Activated naive CD8-positive, alpha-beta T cell (primary cell): ENCODE data around the gene DAPK1.

Source experiments
- H3K27ac Mint-ChIP-seq: one replicate; pipeline ENCODE4 v1.8.0; 2021; ENCODE audit warnings: mixed read lengths
- H3K27me3 Mint-ChIP-seq: one replicate; pipeline ENCODE4 v1.8.0; 2021; ENCODE audit warnings: mixed read lengths
- H3K36me3 Mint-ChIP-seq: one replicate; pipeline ENCODE4 v1.8.0; 2021; ENCODE audit warnings: mixed read lengths
- H3K4me1 Mint-ChIP-seq: one replicate; pipeline ENCODE4 v1.8.0; 2021; ENCODE audit warnings: low read depth, mixed read lengths
- H3K4me3 Mint-ChIP-seq: one replicate; pipeline ENCODE4 v1.8.0; 2021; ENCODE audit warnings: mild to moderate bottlenecking, mixed read lengths
- H3K9me3 Mint-ChIP-seq: one replicate; pipeline ENCODE4 v1.8.0; 2021; ENCODE audit warnings: low read depth, mixed read lengths

Gene DAPK1

DNA sequence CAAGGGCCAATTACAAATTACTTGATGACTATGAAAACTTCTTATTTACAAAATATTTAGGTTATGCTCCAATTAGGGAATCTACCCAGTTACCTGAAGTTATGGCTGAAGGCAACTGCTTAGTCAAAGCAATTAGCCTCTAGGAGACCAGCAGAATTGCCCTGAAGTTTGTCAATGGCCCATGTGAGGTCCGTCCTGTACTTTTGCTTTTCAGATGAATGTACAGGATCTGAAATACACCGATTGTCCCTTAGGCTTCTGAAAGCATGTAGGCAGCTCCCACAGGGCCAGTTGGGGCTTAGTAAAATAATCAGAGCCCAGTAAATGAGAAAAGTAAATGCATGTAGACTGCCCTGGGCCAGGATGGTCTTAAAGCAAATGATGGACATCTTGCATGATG, 93.3 kb downstream of the DAPK1 start:
- Mint-ChIP-seq H3K27me3 (no peaks in the 10 kb centered on the region), H3K36me3 (no peaks in the 10 kb centered on the region), H3K27ac (no peak overlapping the region), H3K9me3 (no peaks in the 10 kb centered on the region), H3K4me1 (no peaks in the 10 kb centered on the region), H3K4me3 (no peak overlapping the region)

DNA sequence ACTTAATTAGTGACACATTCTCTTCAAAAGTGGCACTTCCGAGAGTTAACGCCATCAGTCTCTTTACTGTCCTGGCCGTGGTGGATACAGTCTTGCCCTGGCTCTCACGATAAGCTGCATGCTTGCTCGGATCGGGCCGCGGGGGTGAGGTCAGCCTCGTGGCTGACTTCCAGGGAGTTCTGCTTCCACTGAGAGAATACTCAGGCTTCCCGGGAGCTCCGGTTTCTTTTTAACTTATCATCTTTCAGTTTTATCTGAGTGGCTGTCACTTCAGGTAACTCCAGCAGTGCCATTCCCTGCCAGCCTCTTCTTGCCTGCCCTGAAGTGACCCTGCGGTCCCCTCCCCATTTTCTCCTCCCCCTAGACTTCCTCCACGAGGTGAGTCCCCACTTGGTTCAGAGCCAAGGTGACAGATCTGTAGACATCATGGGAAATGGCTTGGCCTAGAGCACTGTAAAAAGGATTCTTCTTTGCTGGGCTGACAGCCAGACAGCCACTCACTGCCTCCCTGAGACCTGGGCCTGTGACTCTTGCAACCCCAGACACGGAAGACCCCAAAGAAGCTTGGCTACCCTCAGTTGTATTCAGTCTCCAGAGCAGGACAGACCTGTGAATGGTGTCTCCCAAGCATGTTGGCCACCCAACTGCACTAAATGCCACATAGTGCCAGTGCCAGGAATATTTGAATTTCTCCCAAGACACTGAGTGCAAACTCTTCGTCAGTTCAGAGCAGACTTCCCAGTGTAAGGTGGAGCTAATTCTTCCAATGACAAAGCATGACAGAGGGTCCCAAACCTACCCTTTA, 95.1 kb downstream of the DAPK1 start:
- Mint-ChIP-seq H3K4me3 (no peak overlapping the region), H3K27ac (no peak overlapping the region), H3K4me1 (no peaks in the 10 kb centered on the region)

DNA sequence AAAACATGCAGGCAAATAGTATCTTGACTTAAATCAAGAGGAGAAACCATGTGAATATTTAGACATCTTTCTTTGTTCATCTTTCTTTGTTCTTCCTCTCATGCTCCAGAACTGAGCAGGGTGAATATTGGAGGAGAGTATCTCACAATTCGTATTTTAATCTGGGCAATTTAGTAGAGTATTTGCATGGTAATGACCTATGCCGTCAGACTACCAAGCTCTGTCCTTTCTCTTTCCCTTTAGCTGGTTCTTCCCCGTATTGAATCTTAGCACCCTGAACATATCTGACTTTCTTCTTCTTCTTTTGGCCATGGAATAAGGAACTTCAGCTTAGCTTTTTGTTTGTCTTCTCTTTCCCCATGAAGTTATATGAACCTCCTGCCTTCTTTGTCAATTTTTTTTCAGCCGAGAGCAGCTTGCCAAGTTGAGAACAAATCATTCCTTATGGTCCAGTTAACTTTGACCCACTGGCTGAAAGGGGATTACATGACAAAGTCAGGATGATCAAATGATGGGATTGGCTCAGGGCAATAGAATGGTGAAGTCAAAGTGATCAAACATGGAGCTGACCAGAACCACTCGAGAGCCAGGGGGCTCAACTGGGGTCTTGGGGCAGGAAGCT, 95.8 kb downstream of the DAPK1 start:
- Mint-ChIP-seq H3K36me3 (no peaks in the 10 kb centered on the region), H3K27ac (no peak overlapping the region), H3K4me3 (no peak overlapping the region), H3K4me1 (no peaks in the 10 kb centered on the region), H3K9me3 (no peaks in the 10 kb centered on the region), H3K27me3 (no peaks in the 10 kb centered on the region)

More for the DNA sequence above, 95.1 kb downstream of the DAPK1 start:
- Mint-ChIP-seq H3K27me3 (no peaks in the 10 kb centered on the region), H3K9me3 (no peaks in the 10 kb centered on the region), H3K36me3 (no peaks in the 10 kb centered on the region)

DNA sequence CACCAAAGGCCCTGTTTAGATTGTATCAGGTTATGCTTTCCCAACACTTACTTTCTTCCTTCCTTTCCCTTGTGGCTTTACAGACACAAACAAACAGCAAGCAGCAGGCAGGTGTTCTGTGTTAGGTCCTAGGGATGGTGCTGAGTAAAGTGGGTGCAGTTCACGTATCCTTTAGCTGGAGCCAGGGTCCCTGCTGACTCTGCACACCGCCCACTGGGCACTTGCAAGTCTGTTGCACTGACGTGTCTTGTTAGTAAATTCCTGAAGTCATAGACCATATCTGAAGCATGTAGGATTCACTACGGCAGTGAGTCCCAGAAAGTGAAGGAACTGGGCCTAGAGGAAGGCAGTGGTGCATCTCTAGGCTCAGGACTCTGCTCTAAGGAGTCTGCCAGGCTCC, 96.5 kb downstream of the DAPK1 start:
- Mint-ChIP-seq H3K4me1 (no peaks in the 10 kb centered on the region), H3K9me3 (no peaks in the 10 kb centered on the region), H3K27ac (no peak overlapping the region), H3K36me3 (no peaks in the 10 kb centered on the region), H3K27me3 (no peaks in the 10 kb centered on the region), H3K4me3 (no peak overlapping the region)

DNA sequence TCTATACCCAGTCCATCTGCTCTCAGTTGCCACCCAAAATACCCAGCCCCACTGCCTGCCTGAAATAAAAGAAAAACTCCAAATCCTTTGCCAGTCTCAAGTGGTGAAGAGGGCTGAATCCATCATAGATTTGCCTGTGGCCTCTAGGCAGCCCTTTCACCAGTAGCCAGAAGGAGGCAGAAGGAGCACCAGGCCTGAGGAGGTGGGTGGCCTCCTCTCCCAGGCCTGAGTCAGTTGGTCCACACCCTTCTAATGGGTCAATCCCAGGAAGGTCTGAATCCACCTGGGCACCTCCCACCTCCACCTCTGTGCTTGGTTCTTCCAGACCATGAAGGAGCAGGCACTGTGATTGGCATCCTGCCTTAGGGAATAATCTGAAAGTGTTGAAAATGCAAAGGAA, 97.0 kb downstream of the DAPK1 start:
- Mint-ChIP-seq H3K4me3 (no peak overlapping the region), H3K27me3 (no peaks in the 10 kb centered on the region), H3K4me1 (no peaks in the 10 kb centered on the region), H3K9me3 (no peaks in the 10 kb centered on the region), H3K27ac (no peak overlapping the region), H3K36me3 (no peaks in the 10 kb centered on the region)

DNA sequence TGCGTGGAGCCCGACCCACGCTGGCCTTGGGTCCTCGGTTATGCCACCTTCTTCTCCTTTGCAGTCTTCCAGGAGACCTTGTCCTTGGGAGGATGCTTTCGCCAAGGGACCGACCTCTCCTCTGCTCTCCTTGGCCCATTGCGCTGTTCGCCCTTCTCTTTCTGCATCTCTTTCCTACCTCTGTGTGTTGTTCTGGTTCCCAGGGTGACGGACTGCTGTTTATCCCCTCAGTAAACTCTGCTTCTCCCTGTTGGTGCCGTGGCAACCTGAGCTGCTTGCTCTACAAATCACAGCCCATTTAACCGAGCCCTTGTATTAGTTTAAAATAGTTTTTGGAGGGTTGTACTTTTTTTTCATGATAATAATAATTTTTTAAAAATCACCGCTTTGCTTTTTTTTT, 97.9 kb downstream of the DAPK1 start:
- H3K27me3 Mint-ChIP-seq: no peaks in the 10 kb centered on the region
- H3K27ac Mint-ChIP-seq: no peak overlapping the region
- no peak overlapping the region for H3K4me3 Mint-ChIP-seq
- no peaks in the 10 kb centered on the region for H3K9me3 Mint-ChIP-seq
- H3K36me3 Mint-ChIP-seq: no peaks in the 10 kb centered on the region
- H3K4me1 Mint-ChIP-seq: no peaks in the 10 kb centered on the region

- Mint-ChIP-seq H3K27ac (no peak overlapping the region), H3K4me3 (no peak overlapping the region), H3K27me3 (peaks cover 3% of the 10 kb centered on the region), H3K36me3 (no peaks in the 10 kb centered on the region), H3K4me1 (no peaks in the 10 kb centered on the region), H3K9me3 (no peaks in the 10 kb centered on the region)
Observed at GRCh38 chr9:87596862-87597261, 99.2 kb downstream of the DAPK1 start.

- no peaks in the 10 kb centered on the region for H3K9me3 Mint-ChIP-seq
- H3K4me1 Mint-ChIP-seq: no peaks in the 10 kb centered on the region
- no peaks in the 10 kb centered on the region for H3K36me3 Mint-ChIP-seq
- H3K27me3 Mint-ChIP-seq: peaks cover 10% of the 10 kb centered on the region
- H3K4me3 Mint-ChIP-seq: no peak overlapping the region
- no peak overlapping the region for H3K27ac Mint-ChIP-seq
Observed at GRCh38 chr9:87597710-87598443, 100.2 kb downstream of the DAPK1 start.

DNA sequence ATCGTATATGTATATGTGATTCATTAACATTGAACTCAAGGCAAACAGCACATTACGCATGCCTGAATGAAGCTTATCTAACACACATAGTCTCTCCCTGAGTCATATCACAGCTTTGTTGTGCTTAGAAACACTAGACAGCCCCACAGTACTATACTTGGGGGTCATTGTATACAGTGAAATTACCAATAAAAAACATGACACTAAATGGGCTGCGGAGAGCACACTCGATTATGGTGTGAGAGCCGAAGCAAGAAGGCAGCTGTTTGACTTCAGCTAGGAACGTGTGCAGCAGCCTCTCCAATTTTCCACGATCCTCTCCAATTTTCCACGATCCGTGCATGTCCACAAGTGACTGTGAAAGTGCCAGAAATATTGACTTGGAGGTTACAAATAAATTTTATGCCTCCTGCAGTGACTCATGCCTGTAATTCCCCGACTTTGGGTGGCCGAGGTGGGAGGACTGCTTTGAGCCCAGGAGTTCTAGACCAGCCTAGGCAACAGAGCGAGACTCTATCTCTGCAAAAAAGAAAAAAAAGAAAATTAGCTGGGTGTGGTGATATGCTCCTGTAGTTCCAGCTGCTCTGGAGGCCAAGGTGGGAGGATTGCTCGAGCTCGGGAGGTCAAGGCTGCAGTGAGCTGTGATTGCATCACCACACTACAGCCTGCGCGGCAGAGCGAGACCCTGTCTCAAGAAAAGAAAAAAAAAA, 102.4 kb downstream of the DAPK1 start:
- H3K4me1 Mint-ChIP-seq: peaks cover 7% of the 10 kb centered on the region
- no peak overlapping the region for H3K4me3 Mint-ChIP-seq
- no peak overlapping the region for H3K27ac Mint-ChIP-seq
- peaks cover 17% of the 10 kb centered on the region for H3K27me3 Mint-ChIP-seq
- no peaks in the 10 kb centered on the region for H3K36me3 Mint-ChIP-seq
- no peaks in the 10 kb centered on the region for H3K9me3 Mint-ChIP-seq

DNA sequence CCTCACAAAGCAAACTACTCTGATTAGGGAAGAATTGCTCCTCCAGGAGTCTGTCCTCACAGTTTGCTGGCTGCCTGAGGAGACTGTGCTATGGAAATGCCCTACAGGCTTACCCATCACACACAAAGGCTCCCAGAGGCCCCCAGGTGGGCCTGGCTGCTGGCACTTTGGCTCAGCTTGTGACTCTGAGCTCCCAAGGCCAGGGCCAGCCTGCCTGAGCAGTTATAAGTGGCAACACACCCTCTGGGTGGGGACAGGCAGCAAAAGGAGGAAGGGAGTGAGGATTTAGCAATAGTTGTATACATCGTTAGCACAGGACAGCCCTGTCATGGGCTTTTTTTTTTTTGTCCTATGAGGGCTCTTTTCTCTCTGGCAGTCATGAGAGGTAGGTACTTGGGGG, 103.5 kb downstream of the DAPK1 start:
- Mint-ChIP-seq H3K4me1 (peaks cover 14% of the 10 kb centered on the region), H3K9me3 (no peaks in the 10 kb centered on the region), H3K27ac (no peak overlapping the region), H3K36me3 (no peaks in the 10 kb centered on the region), H3K27me3 (peaks cover 20% of the 10 kb centered on the region), H3K4me3 (no peak overlapping the region)

GRCh38 chr9:87601595-87601994, 103.9 kb downstream of the DAPK1 start:
- H3K27ac Mint-ChIP-seq: no peak overlapping the region
- peaks cover 20% of the 10 kb centered on the region for H3K27me3 Mint-ChIP-seq
- H3K4me1 Mint-ChIP-seq: peaks cover 14% of the 10 kb centered on the region
- H3K9me3 Mint-ChIP-seq: no peaks in the 10 kb centered on the region
- no peaks in the 10 kb centered on the region for H3K36me3 Mint-ChIP-seq
- no peak overlapping the region for H3K4me3 Mint-ChIP-seq

DNA sequence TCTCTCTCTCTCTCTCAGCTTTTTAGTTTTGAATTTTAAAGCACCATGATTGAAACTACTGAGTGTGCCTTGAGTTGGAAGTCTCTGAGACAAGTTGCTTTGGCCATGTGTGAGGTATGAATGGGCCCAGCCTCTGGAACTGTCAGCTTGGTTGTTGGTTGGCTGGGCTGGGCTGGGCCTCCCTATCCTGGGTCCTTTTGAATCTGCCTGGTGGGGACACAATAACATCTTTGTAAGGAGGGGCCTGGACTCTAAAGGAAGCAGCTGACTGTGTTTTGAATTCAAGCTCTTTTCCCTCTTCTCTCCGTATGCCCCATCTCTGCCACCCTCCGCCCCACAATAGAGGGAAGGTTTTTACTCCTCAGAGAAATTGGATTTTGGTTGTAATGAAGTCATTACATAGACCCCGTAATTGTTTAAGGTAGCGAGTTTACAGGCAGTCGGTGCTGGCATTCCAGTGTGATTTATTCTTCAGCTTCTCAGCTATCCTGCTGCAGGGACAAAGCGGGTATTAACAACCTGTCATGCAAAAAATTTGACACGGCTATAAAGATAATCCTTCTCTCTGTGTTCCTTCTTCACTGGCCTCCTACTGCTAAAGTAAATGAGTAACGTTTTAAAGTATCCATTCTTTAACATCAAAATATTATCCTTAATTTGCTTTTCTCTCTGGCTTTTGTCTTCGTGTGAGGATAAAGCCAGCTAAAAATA, 105.4 kb downstream of the DAPK1 start:
- H3K9me3 Mint-ChIP-seq: no peaks in the 10 kb centered on the region
- H3K4me1 Mint-ChIP-seq: peaks cover 14% of the 10 kb centered on the region
- H3K36me3 Mint-ChIP-seq: no peaks in the 10 kb centered on the region
- H3K27ac Mint-ChIP-seq: peak overlapping the region; percentile 10
- H3K4me3 Mint-ChIP-seq: no peak overlapping the region
- peaks cover 22% of the 10 kb centered on the region for H3K27me3 Mint-ChIP-seq

DNA sequence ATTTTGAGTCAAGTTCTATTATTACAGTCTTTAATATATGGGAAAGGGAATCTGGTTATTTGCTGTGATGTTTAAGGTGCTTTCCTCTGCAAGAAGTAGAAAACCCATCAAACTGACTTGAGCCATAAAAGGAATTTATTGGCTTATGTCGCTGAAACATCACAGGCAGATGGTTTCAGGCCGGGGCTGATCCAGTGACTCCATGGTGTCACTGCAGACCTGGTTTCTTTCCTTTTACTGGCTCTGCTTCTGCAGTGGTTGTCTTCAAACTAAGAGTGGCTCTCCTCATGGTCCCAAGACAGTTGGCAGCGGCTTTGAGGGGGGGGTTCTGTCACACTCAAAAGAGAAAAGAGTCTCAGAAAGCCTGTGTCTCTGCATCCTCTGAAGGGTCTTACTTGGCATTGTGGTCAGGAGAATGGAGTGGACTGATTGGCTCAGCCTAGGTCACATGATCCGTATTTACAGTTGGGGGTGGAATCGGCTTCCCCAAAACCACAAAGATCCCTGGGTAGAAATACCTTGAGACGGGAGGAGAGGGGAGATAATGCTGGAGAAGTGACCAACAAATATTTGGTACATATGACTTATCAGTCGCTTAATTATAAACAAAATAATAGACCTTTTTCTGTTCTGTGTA, 106.3 kb downstream of the DAPK1 start:
- Mint-ChIP-seq H3K27ac (no peak overlapping the region), H3K4me3 (no peak overlapping the region), H3K9me3 (no peaks in the 10 kb centered on the region), H3K27me3 (peaks cover 22% of the 10 kb centered on the region), H3K4me1 (peaks cover 14% of the 10 kb centered on the region), H3K36me3 (no peaks in the 10 kb centered on the region)
